ENCODE data around the gene ITPR1.

DNA sequence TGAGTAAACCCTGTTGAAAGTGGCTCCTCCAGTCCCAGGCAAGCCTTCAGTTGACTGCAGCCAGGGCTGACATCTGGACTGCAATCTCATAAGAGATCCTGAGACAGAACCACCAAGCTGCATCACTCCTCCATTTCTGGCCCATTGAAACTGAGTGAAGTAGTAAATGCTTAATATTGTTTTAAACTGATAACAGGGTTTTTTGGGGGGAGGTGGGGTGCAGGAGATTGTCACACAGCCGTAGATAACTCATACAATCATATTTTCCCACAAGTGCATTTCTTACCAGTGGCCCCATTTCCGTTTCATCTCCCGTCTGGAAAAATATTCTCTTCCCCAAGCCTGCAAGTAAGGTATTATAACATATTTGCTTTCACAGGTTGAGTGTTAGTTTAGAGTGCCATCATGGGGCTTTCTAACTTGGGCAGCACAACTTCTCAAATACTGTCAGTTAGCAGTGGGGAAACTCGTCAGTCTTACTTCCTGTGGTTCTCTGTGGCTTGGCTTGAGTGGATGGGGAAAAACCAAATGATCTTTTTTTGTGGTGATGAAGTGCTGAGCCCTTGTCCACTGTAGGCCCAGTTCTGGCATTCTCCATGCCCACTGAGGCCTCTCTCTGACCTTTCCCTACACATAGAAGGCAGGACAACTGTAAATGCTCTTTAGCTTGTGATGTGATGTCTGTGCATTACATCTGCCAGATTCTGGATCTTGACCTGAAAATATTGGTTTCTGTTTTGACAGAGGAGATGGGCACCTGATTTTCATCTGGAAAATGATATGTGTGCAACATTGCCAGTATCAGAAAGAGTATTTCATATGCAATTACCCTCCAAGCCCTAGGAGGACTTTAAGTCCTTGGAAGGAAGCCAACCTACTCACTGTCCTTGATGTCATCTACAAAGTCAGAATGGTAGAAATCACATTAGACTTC lies 396.0 kb downstream of the ITPR1 start:
- no peak for TF ChIP-seq ZNF274 (IDR thresholded peaks at IDR 0.05; ENCODE audit: low read depth, low read length)
- no peak for TF ChIP-seq YY1 (IDR thresholded peaks at IDR 0.05; ENCODE audit: insufficient read depth, insufficient read length)
